ENCODE results near the gene FBXW10.
"Not testable (repeated sequence)": the region's sequence is repeated elsewhere in the genome, so short reads cannot be mapped to it uniquely, and the experiment has no call there.

Gene FBXW10, protein sequence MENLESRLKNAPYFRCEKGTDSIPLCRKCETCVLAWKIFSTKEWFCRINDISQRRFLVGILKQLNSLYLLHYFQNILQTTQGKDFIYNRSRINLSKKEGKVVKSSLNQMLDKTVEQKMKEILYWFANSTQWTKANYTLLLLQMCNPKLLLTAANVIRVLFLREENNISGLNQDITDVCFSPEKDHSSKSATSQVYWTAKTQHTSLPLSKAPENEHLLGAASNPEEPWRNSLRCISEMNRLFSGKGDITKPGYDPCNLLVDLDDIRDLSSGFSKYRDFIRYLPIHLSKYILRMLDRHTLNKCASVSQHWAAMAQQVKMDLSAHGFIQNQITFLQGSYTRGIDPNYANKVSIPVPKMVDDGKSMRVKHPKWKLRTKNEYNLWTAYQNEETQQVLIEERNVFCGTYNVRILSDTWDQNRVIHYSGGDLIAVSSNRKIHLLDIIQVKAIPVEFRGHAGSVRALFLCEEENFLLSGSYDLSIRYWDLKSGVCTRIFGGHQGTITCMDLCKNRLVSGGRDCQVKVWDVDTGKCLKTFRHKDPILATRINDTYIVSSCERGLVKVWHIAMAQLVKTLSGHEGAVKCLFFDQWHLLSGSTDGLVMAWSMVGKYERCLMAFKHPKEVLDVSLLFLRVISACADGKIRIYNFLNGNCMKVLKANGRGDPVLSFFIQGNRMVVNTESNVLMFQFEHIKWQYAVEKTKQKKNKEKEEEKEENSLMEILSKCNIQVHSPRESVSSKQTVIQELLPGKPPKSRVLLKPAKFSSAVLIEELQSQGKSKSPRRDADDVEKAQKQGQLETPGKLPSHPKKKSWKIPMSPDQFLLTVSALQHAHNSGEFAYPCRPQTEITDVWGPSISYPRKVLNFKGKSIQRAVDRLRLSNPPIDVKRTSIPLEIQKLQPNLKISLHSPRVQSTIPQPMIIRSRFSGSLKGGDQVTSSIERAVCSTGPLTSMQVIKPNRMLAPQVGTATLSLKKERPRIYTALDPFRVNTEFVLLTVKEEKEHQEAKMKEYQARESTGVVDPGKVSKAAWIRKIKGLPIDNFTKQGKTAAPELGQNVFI

GRCh38 chr17:18743699-18744421, at the start of gene FBXW10:
Gene FBXW10, plus strand, starts transcription at chr17:18744054. Its CDS starts 191 bp downstream, at chr17:18744245.
- not testable (repeated sequence) for DNase-seq (ENCODE audit: low read depth in 2 of 2)

- not testable (repeated sequence) for DNase-seq (ENCODE audit: low read depth in 2 of 2)
These were observed 48.7 kb upstream of the FBXW10 start for GRCh38 chr17:18695143-18695542.

GRCh38 chr17:18698473-18699103, 45.3 kb upstream of the FBXW10 start:
- not testable (repeated sequence) for DNase-seq (ENCODE audit: low read depth in 2 of 2)

GRCh38 chr17:18705955-18706354, 37.9 kb upstream of the FBXW10 start:
- not testable (repeated sequence) for DNase-seq (ENCODE audit: low read depth in 2 of 2)

DNA sequence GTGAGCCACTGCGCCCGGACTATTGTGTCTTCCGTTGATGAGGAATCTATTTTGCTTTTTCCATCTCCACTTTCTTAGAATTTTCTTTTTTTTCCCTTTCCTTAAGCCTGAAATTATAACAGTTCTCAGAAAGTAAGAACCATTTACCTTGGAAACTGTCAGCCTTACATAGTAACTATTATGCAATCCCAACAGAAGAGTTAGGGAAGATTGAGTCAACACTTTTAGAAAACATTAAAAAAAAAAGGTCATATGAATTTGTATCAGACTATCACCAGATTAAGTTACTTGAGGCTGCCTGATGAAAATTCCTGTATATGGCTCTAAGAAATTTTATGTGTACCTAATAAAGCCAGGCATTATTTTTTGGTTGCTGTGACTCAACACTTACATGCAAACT, 35.6 kb upstream of the FBXW10 start:
- not testable (repeated sequence) for DNase-seq (ENCODE audit: low read depth in 2 of 2)

GRCh38 chr17:18712354-18712999, 31.4 kb upstream of the FBXW10 start:
- DNase-seq (ENCODE audit: low read depth in 2 of 2), result peak; percentile 6 to 39

- not testable (repeated sequence) for DNase-seq (ENCODE audit: low read depth in 2 of 2)
These were observed 25.0 kb upstream of the FBXW10 start for GRCh38 chr17:18718643-18719427.

DNA sequence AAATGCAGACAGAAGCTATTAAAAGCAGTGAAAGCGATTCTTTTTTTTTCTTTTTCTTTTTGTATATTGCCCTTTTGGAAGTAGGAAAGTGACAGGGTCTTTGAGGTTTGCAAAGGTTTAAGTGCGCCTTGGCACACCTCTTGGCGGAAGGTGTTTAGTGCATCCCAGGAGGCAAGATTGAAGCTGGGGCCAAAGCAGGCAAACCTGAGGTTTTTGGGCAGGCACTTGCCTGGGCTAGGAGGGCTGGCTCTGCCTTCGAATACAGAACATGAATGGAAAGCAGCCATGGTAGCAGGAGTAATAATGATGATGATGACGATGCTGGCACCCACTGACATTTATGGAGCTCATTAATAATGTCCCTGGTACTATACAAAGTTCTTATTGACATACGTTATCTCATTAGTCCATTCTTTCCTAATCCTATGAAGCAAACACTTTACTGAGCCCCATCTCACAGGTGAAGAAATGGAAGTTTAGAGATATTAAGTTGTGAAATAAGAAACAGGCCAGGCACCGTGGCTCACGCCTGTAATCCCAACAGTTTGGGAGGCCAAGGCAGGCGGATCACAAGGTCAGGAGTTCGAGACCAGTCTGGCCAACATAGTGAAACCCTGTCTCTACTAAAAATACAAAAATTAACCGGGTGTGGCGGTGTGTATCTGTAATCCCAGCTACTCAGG, 24.3 kb upstream of the FBXW10 start:
- DNase-seq (ENCODE audit: low read depth in 2 of 2), result not testable (repeated sequence)

- DNase-seq (ENCODE audit: low read depth in 2 of 2), result not testable (repeated sequence)
These were observed 21.9 kb upstream of the FBXW10 start for GRCh38 chr17:18721775-18722547.

- not testable (repeated sequence) for DNase-seq (ENCODE audit: low read depth in 2 of 2)
These were observed 21.2 kb upstream of the FBXW10 start for GRCh38 chr17:18722612-18723011.

GRCh38 chr17:18723509-18723908, 20.3 kb upstream of the FBXW10 start:
- DNase-seq (ENCODE audit: low read depth in 2 of 2), result not testable (repeated sequence)

- DNase-seq (ENCODE audit: low read depth in 2 of 2), result not testable (repeated sequence)
These were observed 11.4 kb upstream of the FBXW10 start for GRCh38 chr17:18732438-18732837.

DNA sequence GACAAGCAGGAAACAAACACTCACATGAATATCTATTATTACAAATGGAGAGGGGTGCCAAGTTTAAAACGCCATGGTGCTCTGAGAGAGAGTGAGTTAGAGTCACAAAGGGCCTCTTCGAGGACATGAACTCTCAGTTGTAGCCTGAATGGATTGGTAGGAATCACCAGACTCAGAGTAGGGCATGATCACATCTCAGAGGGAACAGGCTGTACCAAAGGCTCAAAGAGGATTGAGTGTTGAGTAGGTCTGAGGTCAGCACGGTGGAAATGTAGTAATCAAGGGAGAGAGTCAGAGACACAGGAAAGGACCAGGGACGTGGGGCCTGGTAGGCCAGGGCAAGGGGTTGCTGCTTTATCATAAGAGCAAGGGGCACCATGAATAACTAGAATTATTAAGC, 10.5 kb upstream of the FBXW10 start:
- not testable (repeated sequence) for DNase-seq (ENCODE audit: low read depth in 2 of 2)

DNA sequence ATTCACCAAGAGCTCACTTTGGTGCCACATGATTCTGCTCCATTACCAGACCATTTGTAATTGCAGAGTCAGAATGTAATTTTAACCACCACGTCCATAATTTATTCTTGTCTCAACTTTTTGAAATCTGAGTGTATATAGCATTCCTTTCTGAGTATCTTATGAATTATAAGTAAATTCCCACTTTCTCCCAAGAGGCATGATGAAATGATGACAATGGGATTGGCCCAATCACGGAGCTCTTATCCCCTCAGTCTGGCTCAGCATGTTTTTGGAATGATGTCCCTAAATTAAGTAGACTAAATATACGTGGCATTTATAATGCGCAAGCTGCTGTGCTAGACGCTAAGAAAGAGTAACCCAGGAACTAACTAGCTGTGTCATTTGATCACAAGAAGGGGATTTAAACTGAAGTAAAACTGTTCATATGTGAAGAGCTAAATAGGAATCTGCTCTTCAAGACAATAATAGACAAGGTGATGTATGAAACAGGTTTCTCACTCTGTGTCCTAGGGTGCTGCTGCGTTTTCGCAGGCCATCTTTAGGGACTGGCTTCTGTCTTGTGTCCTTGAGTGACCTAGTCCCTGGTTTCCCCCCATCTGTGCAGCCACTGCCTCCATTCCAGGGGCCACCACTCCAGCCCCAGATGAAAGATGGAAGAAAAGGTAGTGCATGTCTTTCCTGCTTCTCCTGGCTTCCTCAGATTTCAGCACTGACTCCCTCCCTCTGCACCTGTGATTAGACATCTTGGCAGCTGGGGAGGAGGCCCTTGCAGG, 4.0 kb upstream of the FBXW10 start:
- DNase-seq (ENCODE audit: low read depth in 2 of 2), result not testable (repeated sequence)

DNA sequence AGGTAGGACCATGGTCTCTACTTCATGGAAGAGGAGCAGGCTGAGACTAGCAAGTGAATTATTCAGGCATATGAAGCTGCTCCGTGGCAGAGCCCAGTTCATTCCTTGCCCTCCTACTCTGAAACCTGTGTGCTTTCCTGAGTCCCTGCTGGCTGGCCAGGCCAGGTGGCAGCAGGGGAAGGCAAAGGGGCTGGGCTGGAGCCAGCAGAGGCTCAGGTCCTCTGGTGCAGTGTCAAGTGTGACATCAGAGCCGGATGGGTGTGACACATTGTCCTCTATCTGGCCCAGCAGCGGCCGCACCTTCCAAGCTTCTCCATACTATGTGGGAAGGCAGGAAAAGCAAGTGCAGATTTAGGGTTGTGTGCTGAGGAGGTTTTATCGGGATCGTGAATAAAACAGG, 2.6 kb upstream of the FBXW10 start:
- not testable (repeated sequence) for DNase-seq (ENCODE audit: low read depth in 2 of 2)

DNA sequence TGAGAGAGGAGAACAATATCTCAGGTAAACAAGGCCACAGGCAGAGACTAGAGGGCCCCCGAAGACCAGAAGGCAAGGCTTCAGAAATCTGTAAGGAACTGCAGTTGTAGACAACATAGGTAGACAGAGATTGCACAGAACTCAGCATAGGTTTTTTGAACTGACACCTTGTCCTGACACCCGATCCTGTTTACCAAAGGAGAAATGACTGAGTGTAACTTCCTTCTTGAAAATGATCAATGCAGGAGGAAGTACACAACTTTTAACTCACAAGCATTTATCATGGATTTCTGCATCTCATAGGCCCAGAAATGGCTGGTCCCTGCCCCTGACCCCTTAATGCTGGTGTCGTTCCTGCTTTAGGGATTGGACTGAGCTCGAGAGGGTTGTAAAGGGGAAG, 872 bp downstream of the FBXW10 start:
- DNase-seq (ENCODE audit: low read depth in 2 of 2), result not testable (repeated sequence)

- not testable (repeated sequence) for DNase-seq (ENCODE audit: low read depth in 2 of 2)
These were observed 2.7 kb downstream of the FBXW10 start for GRCh38 chr17:18746551-18746950.

Data from stimulated activated CD8-positive, alpha-beta memory T cell treated with anti-CD3 and anti-CD28 coated beads, Interleukin-7, amount 100 ng/mL, for 1 hour (primary cell).